HT1080 (cell line): ENCODE data around the gene CAPN11. TPM values are rescaled to one million over a fixed set of nuclear protein-coding genes. Genes with fewer than 3 reads are reported as not detected.
A peak's percentile ranks its signal among the peaks of the same experiment; 100 is the strongest.
"Not testable (repeated sequence)": the region's sequence is repeated elsewhere in the genome, so short reads cannot be mapped to it uniquely, and the experiment has no call there.

ENCODE experiments used
- DNase-seq: peaks from one replicate; pipeline ENCODE4 v3.0.0-alpha.2; 2015; ENCODE audit warnings: low read depth
- total RNA-seq: library from RNA; depleted of rRNA; stranded (reverse); fragments of >200 nt; shearing (Covaris generic); gene quantifications from 2 replicates; pipeline ENCODE4 v1.2.3, GENCODE V29; 2014

CAPN11 gene
- total RNA-seq, 1 experiment from 2014 or later = not detected

GRCh38 chr6:44129841-44130322 lies 28.7 kb upstream of the CAPN11 start:
- DNase-seq = no peak

GRCh38 chr6:44131892-44132291 lies 26.7 kb upstream of the CAPN11 start:
- DNase-seq = no peak

- no peak for DNase-seq
Observed at GRCh38 chr6:44132476-44132875, 26.1 kb upstream of the CAPN11 start.

- peak; percentile 39 for DNase-seq
Observed at GRCh38 chr6:44133003-44133931, 25.4 kb upstream of the CAPN11 start.

- no peak for DNase-seq
Observed at GRCh38 chr6:44133981-44134711, 24.5 kb upstream of the CAPN11 start.

- no peak for DNase-seq
Observed at GRCh38 chr6:44135173-44135758, 23.4 kb upstream of the CAPN11 start.

- no peak for DNase-seq
Observed at GRCh38 chr6:44135875-44136274, 22.7 kb upstream of the CAPN11 start.

- no peak for DNase-seq
Observed at GRCh38 chr6:44138717-44139350, 19.8 kb upstream of the CAPN11 start.

- DNase-seq = no peak
Observed at GRCh38 chr6:44139351-44139743, 19.3 kb upstream of the CAPN11 start.

- no peak for DNase-seq
Observed at GRCh38 chr6:44142835-44143234, 15.8 kb upstream of the CAPN11 start.

GRCh38 chr6:44143731-44144130 lies 14.9 kb upstream of the CAPN11 start:
- DNase-seq = no peak

- not testable (repeated sequence) for DNase-seq
Observed at GRCh38 chr6:44144536-44144935, 14.1 kb upstream of the CAPN11 start.

GRCh38 chr6:44145839-44146238 lies 12.8 kb upstream of the CAPN11 start:
- DNase-seq = no peak

GRCh38 chr6:44146685-44147084 lies 11.9 kb upstream of the CAPN11 start:
- DNase-seq = no peak

GRCh38 chr6:44147256-44147655 lies 11.4 kb upstream of the CAPN11 start:
- no peak for DNase-seq

- no peak for DNase-seq
Observed at GRCh38 chr6:44148306-44148705, 10.3 kb upstream of the CAPN11 start.

GRCh38 chr6:44149369-44150012 lies 9.1 kb upstream of the CAPN11 start:
- DNase-seq = no peak

- DNase-seq = no peak
Observed at GRCh38 chr6:44150317-44150917, 8.2 kb upstream of the CAPN11 start.

- peak; percentile 53 for DNase-seq
Observed at GRCh38 chr6:44151348-44152108, 7.1 kb upstream of the CAPN11 start.

GRCh38 chr6:44152109-44152461 lies 6.5 kb upstream of the CAPN11 start:
- no peak for DNase-seq
